HG03457 (cell line): ENCODE results near the gene QRFP.

Experiments used
- ATAC-seq: cut with Tn5 transposase; IDR thresholded peaks from one replicate; pipeline ENCODE4 v1.9.1; 2021; ENCODE audit warnings: moderate number of reproducible peaks; ENCODE audit not compliant: unreplicated experiment

Gene QRFP

DNA sequence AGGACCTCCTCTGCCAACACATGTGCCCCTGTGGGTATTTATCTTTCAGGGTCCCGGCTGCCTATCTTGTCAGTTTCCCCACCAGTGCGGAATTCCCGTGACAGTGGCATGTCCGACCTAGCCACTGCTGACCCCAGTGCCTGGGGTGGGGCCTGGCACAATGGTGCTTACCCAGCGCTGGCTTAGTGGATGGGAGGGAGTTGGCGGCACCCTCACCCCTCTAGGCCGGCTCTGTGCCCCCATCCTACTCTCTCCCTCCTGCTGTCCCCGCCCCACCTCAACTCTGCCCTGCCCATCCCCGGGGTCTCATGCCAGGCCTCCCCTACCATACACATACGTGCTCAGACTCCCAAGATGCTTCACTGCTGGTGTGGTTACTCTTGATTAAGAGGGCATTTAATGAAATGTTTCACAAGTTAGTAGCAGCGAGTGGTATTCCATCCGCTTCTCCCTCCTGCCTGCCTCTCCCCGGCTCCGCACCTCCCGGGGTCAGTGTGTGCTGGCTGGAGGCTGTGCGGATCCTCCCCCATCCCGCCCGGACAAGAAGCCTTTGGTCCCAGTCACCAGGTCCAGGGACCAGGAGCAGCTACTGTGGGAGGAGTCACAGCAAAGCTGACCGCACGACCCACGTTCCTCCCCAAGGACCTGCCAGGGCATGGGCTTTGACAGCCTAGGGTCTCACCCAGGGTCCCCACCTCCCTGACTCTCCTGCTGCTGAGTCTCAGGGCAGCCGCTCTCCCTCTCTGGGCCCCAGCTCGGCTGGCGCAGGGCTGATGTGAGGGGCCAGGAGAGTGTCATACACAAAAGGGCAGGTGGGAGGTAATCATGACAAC is 9.5 kb upstream of the QRFP start:
- no peak for ATAC-seq

- ATAC-seq: no peak
Observed at GRCh38 chr9:130905125-130905901, 8.7 kb upstream of the QRFP start.

DNA sequence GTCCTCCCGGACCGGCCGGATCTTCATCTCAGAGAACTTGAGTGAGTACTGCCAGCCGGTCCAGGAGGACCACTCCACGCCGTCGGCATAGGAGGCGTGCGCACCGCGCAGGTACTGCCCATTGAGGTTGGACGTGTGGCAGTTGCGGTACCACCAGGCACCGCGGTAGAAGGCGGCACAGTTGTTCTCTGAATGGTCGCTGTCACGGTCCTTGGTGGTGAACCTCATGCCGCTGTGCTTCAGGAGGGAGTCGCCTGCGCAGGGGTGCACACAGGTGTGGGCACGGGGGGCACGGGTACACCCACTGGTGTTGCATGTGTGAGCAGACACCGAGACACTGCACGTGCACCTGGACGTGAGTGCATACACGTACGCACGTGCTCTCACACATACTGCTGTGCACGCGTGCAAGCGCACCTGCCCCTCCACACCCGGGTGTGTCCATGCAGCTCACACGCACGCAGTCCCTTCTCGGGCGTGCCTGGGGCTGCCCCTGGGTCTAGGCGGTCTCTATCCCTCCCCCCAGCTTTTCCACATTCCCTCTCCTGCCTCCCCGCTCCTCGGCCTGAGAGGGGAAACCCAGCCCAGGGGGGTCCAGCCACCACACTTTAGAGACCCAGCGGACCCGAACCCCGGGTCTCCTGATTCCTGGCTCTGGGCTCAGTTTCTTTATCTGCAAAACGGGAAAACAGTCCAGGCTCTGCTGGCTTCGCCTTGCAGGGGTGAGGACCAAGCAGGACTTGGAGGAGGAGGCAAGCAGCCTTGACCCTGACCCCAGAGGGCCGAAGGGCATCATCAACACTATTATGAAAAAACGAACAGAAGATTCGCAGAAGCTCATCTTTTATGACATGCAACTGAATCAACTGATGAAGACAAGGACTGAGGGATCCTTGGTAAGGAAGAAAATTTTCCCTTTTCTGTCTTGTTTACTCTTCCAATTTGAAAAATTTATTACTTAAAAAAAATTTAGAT is 7.7 kb upstream of the QRFP start:
- ATAC-seq: no peak

DNA sequence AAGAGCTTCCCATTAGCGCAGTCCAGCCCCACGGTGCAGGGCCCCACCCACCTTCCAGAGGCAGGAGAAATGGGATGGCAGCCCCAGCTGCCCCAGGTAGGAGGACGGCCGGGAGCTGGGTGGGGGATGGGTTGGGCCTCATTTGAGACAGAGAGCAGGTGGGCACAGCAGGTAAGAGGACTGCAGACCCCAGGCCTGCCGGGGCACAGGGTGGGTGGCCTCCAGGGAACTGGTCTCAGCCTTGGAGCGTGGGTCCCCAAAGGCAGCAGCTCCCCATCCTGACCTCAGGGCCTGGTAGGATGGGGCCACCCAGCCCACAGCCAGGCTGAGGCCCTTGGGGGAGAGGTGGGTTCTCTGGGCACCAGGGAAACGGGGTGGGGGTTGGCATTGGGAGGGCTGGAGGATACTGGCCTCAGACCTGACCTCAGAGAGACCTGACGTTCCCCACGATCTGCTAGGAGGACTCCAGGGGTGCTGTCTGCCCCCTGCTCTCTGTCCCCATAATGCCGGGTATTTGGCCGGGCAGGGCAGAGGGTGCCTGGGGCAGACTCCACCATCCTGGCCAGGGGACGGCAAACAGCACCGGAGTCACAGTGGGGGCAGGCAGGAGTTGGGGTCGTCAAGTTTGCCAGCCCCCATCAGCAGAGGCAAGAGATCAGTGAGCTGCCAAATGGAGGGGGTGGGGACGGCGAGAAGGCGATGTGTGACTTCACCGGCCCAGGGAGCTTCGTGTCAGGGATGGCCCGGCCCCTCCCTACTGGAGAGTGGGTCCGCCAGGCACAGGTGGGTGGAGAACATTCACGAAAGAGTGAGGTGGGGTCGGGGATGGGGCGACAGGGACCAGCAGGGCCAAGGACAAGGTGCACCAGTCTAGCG is 6.8 kb upstream of the QRFP start:
- ATAC-seq: no peak

DNA sequence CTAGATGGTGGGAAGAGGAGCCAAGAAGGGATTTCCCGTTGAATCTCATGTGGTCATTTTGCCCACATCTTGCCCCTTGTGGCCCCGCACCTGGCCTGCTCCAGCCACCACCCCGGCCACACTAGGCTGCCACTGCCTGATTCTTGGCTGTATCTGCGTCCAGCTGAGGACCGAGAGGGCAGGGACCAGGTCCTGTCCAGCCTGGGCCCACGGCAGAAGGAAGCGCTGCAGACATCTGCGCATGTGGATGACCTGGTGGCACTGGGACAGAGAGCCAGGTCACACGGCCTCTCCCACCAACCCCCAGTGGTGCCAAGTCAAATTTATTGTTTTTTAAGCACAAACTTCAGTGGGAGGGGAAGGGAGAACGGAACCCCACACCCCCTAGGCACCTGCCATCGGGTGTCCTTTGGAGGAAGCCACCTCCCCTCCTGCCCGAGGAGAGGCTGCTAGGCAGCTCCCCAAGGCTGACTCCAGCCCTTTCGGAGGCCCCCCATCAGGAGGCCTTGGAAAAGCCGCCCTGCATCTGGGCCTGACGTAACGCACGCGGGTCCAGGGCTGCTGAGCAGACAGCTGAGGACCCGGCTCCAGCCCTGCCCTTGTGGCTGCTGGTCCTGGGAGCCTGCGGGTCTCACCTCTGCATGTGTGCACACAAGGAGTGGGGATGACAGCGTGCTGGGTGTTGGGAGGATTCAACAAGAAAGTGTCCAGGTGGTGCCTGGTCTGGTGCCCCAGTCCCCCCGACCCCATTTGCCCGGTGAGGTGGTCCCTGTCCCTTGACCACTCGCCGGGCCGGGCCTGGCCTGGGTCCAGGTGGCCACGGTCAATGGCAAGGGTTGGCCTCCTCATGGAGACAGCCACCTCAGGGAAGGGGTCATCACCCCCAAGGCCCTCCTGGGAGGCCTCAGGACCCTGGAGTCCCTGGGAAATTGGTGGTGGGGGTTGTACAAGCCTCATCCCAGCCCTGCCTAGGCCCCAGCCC is 5.9 kb upstream of the QRFP start:
- no peak for ATAC-seq

- ATAC-seq: no peak
Observed at GRCh38 chr9:130901498-130902203, 5.0 kb upstream of the QRFP start.

DNA sequence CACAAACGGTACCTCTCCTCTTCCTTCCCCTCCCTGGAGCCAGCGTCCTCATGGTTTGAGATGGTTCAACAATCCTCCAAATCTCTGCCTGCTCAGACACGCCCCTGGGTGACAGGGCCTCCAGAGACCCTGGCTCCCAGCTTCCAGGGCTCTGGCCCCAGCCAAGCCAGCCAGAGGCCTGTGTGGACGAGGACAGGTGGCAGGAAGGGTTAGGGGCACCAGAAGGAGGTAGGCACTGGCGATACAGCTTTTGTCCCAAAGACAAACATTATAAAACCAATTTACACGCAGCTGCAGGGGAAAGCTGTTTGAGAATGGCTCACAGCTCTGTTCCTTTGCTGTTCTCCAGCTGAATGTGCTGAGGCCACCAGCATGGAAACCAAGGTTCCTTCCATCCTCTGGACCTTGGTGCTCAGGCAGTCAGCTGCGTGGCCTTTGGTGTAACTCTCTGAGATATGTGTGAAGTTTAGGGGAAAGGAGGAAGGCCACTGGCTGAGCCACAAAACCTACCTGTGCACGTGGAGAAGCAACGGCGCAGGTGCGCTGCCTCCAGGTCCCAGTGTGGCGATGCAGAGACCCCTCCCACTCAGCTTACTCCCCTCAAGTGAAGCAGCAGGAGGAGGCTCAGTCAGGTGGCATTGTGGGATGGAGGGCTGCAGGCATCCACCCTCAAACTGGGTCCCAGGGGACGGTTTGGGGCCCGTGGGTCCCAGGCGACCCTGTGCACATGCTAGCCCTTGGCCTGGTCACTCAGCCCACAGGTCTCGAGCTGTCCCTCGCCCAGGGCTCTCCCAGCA is 4.3 kb upstream of the QRFP start:
- ATAC-seq: no peak

DNA sequence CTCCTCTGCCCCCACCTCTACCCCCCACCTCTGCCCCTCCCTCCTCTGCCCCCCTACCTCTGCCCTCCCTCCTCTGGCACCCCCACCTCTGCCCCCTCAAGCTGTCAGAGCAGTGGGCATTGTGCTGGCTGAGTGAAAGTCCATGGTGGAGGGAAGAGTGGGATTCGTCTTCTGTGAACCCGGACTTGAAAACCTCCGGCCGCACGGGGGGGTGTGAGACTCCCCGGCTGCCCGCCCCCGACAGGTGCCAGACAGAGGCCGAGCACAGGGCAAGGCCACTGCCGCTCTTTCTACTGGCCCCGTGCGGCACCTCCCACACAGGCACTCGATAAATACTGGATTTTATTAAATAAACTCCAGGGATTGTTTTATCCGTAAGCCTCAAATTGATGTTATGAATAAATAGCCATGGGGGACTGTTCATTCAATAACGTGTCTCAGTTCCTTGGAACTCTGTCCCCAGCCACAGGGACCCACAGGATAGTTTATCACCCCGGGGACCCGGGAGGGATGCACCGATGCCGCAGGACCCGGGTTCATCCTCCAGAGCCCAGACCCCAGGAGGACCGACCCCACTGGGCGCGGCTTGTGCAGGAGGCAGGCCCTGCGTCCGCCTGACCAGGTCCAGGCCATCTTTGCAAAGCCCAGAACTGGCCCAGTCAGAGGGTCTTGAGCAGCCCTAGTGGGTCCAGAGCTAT is 2.6 kb upstream of the QRFP start:
- no peak for ATAC-seq

- no peak for ATAC-seq
Observed at GRCh38 chr9:130898552-130898852, 1.9 kb upstream of the QRFP start.

DNA sequence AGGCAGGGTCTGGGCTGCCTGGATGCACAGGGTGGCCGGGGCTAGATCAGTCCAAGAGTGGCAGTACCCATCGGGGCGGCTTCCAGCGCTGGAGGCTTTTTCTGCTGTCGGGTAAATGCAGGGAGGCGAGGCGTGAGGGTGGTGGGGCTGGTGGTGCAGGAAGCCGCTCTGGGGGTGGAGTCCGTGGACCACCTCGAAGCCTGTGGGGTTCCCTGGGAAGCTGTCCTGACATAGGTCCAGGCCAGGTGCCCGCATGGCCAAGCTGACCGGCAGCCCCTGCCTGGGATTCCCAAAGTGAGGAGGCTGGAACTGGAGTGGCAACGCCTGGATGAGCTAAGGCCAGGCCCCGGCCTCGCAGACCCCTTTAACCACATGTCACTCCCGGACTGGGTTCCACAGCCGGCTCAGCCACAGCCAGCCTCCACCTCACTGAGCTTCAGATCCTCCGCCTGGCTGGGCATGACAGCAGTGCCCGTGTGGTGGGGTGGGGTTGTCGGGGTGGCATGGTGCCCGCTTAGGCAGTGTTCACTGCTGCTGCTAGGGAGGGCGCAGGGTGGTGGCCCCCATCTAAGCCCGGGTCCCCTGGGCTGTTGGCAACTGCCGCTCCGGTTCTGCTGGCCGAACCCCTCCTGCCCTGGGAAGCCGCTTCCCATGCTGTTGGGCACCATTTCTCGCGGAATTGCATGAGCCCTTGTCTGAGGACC is 1.4 kb upstream of the QRFP start:
- ATAC-seq: no peak

DNA sequence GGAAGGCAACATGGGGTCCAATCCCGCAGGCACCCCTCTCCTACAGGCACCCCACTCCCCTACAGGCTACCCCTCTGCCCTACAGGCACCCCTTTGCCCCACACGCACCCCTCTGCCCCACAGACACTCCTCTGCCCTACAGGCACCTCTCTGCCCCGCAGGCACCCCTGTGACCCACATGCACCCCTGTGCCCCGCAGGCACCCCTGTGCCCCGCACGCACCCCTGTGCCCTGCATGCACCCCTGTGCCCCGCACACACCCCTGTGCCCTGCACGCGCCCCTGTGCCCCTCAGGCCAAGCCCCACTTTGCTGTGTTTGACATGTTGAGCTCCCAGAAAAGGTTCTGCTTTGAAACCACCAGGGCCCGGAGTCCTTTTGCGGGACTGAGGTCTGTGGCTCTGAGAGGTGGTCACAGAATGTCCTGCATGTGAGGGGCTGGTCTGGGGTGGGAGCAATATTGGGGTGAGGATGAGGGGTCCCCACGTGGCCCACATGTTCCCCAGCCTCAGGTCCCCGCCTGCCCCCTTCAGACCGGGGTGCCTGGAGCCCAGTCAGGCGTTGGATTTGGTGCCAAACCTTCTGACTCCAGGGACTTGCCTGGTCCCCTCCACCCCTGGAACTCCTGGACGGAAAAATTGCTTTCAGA is 616 bp upstream of the QRFP start:
- no peak for ATAC-seq

GRCh38 chr9:130895481-130896232 is 955 bp downstream of the QRFP start:
- no peak for ATAC-seq

- ATAC-seq: no peak
Observed at GRCh38 chr9:130895038-130895437, 1.6 kb downstream of the QRFP start.

DNA sequence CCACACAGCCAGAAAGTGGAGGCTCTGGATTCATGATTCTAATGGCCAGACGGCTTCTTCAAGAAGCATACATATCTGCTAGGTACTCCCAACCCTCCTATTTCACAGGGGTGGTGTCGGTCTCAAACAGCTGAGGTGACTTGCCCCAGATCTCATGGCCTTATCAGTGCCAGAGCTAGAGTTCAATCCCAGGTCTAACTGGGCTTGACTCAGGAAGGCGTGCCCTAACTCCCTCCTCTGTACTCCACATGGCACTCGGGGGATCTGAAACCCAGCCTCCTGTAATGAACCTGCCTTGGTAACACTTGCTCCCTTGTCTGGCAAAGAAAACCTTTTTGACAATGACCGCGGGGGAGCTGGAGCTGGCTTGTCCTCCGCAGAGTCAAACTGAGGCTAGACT is 2.1 kb downstream of the QRFP start:
- no peak for ATAC-seq

- ATAC-seq: no peak
Observed at GRCh38 chr9:130893341-130894101, 3.1 kb downstream of the QRFP start.
